Suppressor macrophage (primary cell): ENCODE data around the gene MAPK4.

Source experiments
- DNase-seq, 4 experiments: peaks; one replicate each; pipeline ENCODE4 v3.0.0-alpha.2; 2020 to 2022

The MAPK4 gene

DNA sequence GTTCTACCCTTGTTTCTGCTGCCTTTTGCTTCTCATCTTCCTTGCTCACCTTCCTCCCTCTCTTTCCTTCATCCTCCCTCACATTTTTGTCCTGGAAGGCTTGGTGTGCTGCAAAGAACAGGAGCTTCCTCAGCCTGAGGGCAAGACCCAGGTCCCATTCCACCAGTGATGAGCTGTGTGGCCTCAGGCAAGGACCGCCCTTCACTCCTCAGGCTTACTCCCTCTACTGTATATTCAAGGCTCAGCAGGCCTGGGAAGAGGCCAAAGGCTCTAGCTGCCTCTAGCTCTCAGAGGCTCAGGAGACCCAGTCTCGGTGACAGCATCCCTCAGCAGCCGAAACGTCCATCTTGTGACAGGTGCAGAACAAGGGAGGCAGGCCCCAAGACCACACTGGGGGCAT is 162.4 kb downstream of the MAPK4 start:
- no peak for DNase-seq

DNA sequence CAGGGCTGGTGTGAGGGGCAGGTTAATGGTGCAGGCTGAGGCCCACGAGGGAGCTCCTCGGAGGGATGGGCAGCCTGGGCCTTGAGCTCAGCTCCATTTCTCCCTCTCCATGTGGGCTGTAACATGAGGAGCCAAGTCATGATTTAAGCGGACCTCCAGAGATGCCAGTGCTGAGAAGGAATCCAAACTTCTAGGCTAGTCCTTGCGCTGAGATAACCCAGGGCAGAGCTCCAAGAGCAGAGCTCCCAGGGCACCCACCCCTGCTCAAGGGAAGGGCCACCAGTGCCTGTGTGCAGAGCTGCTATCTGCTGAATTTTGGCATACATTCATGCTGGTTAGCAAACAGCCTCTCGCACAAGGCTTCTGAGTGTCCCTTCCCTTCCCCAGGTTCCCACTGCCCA is 164.9 kb downstream of the MAPK4 start:
- no peak for DNase-seq

DNA sequence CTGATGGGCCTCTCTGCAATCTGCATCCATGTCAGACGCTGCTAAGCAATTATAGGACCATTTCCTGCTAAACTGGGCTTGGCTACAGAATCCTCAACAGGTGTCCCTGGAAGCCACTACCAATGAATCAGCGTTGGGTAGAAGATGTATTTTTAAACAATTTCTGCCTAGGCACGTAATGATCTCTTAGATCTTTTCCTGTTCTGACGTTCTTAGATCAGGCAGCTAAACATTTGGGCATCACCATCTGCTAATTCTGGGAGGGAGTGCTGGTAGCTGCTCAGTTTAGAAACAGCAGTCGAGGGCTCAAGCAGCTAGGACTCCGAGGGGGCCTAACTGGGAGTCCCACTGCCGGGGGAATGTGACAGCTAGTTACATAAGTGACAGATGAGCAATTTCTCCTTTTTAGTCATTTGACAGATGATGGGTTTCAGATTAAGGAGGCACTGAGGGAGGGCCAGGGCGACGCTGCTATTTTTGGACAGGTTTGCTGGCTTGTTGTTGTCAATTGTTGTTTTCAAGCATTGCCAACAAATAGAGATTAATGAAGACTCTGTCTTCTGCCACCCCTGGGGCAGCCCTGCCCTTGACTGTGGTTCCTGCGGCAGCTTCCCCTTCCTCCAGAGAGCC is 167.2 kb downstream of the MAPK4 start:
- DNase-seq: peak in 2 of 4 experiments; percentile 5 to 8

DNA sequence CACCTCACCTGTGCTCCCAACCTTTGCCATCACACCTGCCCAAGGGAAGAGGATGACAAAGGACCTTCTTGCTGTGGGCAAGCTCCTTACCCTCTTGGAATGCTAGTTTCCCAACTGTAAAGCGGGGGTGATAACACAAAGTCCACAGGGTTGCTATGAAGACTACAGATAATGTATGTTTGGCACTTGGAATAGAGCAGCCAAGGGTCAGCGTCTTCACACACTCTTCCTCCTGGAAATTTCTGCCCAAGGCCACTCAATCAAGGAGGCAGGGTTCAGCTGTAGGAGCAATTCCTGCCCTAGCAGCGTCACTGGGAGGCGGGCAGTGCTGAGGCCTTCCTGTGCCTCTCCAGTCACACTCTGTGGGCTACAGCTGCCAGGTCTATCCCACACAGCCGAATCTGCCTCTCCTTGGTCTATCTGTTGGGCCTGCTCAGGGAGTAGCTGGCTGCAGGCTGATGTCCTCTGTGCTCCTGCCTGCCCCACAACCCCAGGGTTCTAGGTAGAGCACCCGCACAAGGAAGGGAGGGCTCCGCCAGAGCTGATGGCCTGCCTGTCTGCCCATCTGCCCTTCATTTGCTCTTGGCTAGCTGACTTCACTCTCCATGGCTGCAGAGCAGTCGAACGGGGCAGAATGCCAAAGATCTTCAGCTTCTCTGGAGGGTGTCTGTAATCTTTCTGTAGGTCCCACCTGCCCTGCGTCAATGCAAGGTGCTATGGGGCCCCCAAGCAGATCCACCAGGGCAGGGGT is 168.0 kb downstream of the MAPK4 start:
- no peak for DNase-seq

DNA sequence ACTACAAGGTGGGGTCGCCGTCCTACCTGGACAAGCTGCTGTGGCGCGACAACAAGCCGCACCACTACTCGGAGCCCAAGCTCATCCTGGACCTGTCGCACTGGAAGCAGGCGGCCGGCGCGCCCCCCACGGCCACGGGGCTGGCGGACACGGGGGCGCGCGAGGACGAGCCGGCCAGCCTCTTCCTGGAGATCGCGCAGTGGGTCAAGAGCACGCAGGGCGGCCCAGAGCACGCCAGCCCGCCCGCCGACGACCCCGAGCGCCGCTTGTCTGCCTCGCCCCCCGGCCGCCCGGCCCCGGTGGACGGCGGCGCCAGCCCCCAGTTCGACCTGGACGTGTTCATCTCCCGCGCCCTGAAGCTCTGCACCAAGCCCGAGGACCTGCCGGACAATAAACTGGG is 169.5 kb downstream of the MAPK4 start:
- DNase-seq: no peak

DNA sequence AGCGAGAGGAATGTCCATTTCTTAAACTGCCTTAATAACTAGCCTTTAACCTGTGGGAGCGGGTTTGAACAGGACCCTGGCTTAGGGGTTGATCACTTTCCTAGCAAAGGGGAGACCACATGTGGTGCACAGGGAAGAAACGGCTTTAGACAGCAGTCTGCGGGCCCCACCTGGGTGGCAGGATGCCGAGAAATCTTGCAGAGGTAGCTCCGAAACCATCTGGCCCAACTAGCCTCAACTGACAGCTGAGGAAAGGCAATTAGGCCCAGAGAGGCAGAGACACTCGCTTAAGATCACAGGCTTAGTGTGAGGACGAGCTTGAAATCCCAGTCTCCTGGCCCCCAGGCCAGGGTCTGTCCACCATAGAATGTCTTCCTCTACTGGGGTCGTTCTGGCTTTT is 170.1 kb downstream of the MAPK4 start:
- DNase-seq: no peak

DNA sequence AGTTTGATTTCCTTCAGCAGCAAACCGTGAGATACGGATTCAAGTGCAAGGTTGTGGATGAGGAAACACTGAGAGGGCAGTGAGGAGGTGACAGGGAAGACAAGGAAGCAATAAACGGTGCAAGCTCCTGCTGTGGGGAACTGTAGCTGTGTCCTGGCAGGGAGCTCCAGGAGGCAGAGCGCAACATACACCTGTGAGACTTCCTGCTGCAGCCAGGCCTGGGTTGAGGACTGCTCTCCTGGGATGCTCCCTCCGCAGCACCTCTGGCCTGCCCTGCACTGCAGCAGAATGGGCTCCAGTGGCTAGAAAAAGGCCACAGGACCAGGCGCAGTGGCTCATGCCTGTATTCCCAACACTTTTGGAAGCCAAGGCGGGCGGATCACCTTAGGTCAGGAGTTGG is 174.5 kb downstream of the MAPK4 start:
- DNase-seq: no peak

DNA sequence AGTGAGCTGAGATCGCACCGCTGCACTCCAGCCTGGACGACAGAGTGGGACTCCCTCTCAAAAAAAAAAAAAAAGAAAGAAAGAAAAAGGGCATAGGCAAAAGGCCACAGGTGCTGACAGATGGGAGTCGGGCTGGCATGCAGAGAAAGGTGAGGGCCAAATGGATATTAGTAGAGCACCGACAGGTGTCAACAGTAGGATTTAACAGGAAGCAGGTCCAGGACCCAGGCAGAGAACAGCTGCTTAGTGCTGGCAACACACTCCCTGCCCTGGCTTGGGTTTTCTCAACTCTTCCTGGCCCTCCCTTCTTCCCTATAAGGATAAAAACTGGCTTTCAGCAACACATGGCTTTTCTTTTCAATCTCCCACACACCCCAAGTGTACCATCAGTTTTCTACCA is 175.0 kb downstream of the MAPK4 start:
- no peak for DNase-seq

DNA sequence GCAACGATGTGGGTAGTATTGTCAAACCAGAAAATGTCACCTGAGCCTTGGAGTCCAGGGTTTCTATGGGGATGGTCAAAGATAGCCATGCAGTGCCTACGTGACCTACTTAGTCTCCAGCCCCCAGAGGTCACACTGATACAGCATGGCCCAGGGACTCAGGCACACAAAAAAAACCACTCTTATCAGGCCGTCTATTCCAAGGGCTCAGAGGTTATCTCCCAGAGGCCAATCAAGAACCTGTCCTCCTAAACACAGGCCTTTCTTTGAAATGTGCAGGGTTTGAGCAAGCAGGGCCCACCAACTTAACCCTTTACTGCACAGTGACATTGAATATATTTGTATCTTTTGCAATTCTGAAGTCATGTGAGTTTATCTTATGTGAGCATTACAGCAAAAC is 177.2 kb downstream of the MAPK4 start:
- DNase-seq: no peak

DNA sequence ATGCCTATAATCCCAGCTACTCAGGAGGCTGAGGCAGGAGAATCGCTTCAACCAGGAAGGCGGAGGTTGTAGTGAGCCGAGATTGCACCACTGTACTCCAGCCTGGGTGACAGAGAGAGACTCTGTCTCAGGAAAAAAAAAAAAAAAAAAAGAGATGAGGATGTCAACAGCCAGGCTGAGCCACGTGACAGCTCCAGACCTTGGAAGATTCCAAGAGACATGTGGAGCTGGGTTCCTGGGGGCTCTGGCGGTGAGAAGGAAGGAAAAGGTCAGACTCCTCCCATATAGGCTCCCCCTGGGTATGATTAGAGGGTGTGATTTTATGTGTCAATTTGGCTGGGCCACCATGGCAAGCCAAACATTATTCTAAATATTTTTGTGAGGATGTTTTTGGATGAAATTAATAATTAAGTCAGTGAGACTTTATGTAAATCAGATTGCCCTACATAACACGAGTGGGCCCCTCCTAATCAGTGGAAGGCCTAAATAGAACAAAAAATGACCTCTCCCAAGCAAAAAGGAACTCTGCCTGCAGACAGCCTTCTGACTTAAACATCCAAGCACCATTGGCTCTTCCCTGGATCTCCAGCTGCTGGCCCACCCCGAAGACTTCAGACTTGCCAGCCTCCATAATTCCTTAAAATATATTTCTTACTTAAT is 178.3 kb downstream of the MAPK4 start:
- DNase-seq: no peak

DNA sequence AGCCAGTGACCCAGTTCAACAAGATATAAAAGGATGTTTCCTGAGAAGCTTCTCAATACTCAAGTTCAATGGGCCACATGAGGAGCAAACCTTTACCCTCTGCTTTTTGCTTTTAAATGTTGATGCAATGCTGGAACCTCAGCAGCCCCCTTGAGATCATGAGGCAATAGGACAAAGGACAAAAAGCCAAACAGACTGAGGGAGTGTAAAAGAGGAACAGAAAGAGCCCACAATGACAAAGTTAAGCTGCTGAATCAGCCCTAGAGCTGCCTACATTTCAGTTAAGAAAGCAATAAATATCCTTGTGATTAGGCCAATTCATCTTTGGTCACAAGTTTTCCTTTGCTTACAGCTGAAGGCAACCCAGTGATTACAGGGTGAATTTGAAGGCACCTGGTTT is 183.1 kb downstream of the MAPK4 start:
- peak; percentile 26 to 69 (median 52) for DNase-seq

DNA sequence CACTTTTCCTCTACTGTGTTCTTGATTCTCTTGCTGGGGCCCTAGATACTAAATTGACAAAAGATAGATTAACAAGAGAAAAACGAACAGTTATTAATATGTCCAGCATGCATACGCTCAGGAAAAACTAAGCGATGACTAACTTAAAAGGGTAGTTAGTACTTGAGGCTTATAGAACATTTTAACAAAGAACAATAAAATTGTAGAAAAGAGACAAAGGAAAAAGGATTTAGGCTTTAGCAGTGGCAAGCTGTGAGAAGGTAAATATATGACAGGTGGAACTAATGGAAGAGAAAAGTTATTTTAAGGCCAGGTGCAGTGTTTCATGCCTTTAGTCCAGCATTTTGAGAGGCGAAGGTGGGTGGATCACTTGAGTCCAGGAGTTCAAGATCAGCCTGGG is 184.4 kb downstream of the MAPK4 start:
- DNase-seq: no peak

DNA sequence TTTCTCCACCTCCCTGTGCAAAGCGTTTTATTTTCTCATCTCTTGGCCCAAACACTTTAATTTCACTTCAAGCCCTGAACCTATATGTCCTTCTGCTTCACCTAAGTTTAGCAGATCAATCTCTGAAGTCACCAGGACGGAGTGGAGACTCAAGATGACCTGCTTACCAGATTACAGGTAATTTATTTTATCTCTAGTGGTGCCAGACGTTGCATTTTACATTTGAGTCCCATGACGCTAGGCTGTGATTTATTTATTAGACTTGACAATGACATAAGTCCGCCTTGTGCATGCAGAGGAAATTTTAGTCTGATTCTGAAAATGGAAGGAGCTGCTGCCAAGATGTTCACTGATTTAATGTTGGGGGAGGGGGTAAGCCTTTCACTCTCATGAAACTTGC is 186.1 kb downstream of the MAPK4 start:
- no peak for DNase-seq

DNA sequence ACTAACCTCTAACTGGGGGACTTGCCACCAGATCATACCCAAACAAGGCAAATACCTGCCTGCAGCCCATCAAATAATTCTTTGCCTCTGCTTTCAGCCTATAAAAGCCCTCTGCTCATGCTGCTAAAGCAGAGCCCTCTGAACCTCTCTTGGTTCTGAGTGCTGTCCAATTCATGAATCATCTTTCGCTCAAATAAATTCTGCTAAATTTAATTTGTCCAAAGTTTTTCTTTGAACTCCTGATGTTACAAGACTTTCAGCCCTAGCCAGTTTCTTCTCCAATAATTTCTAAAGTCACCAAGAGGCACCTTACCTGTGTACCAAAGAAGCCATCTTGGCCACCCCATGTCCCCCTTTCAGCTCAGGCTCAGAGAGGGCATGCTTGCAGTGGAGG is 188.0 kb downstream of the MAPK4 start:
- DNase-seq: no peak

DNA sequence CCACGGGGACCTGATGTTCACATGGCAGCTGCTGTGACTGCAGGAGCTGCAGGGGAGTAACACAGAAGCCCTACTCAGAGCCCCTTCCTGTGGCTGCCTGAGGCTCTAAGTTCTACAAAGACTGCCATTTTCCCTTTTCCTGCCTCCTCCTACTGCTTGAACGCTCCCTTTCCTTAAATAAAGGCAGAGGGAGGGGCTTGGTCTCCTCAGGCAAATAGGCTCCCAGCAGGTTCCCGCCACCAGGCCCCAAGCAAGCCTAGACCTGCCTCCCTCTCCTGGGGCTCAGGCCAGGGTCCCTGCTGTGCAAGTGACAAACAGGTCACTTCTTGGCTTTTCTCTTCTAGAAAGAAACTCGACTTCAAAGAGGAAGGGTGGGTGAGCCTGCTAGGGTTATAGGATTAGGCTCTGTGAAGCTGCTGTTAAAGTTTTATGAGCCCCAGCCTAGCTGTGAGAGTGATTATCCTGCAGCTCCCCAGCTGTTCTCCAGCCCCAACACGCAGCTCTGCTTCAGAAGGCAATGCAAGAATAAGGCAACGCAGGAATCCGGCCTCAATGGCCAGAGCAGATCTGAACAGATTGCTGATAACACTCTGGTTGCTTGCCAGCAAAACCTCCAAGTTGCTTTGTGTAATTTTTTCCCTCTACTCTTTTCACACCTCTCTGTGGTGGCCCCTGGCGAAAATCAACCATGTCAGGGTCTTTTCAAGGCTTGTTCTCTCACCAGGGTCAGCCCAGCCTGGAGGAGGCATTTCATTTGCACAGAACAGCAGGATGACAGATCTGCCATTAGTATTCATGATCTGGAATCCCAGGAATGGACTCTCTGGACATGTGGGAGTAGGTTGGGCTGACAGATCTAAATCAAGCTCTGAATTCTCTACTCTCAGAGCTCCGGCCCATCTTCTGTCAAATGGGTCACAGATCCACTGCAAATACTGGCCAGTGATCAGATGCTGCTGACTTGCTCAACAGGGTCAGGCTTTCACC is 188.6 kb downstream of the MAPK4 start:
- DNase-seq: no peak

DNA sequence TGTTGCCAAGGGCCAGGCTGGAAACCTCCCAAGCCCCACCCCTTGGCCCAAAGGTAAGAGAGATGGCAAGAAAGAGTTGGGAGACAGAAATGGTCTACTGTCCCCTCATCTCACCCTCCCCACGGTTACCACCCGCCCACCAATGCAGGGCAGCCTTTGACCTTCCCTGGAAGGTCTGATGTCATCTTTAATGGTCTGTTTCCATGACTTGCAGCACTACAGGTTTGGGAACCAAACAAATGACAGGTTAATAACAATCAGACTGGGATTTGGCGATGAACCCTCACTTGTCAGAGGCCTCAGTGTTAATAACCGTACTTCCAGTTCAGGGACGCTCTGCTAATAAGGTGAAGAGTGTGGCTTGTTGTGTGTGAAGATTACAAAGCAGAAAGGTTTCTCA is 189.5 kb downstream of the MAPK4 start:
- DNase-seq: no peak

DNA sequence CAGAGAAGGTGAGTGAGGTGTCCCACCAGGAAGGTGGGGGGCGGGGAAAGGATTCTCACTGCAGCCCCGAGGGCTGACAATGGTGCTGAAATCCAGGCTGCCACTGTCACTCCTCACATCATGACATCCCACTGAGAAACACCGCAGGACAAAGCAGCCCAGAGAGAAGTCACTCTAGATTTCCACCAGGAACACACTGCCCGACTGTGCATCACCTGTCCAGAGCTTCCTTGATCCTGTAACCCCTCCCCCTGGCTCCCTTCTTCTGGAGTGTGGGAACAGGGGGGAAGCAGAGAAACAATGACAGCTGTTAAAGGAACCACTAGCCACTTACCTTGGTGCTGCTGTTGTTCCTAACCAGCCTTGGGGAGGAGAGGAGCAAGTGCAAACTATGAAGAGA is 190.1 kb downstream of the MAPK4 start:
- no peak for DNase-seq

DNA sequence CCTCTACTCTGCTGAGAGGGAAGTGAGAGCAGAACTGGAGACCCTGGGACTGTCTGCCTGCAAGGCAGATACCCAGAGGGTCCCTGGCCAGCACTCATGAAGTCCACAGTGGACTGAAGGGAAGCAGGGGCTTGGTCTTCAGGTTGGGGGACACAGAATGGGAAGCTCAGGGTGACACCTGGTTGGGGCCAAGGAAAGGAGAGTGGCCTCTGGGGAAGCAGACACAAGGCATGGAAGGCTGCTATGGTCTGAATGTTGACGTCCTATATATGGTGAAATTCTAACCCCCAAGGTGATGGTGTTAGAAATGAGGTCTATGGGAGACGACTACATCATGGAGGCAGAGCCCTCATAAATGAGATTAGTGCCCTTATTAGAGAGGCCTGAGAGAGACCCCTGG is 190.7 kb downstream of the MAPK4 start:
- DNase-seq: no peak

DNA sequence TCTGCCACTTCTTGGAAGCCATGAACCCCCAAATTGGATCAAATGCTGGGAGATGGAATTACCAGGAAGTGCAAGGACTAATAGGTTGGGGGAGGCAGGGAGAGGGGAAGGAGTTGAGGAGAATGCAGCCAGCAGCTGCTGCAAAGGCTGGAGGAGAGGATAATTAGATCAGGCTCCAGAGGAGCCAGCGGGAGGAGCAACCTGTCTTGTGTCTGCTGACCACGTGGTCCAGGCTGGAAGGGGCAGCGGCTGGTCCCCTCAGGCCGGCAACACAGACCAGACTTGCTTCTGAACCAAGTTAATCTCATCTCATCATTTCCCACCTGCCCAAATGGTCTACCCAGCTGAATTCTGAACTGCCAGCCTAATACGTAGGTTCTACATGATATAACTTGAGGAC is 191.6 kb downstream of the MAPK4 start:
- DNase-seq: no peak

DNA sequence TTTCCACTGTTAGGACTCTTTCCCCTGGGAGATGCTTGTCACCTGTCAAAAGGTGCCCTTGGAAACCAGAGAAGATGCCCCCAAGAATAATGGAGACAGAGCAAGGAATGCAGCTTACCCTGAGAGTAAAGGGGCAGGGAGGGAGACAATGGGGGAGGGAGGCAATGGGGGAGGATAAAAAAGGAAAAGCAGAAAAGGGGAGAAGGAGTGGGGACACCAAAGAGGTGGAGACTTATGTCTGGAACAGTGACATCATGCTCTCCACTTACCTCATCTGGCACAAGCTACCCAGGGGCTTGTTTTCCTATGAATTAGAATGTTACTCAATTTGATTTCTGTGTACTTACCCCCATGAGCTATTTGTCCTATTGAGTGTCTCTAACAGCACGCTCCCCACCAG is 192.1 kb downstream of the MAPK4 start:
- no peak for DNase-seq

DNA sequence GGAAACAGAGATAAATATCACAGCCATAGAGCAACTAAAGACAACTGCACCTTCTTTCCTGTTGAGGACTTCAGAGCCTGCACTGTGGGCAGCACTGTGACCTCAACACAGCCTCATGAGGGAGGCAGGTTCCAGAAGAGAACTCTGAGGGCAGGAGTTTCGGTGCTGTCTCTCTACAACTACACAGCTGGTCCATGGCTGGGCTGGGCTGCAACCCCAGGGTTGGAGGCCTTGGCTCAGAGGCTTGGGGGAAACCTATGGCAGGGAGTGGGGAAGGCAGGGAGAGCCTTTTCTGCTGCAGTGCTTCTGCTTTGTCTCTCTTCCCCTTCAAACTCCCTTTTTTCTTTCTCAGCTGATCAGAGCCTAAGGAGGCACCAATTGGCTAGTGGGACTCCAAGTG is 193.4 kb downstream of the MAPK4 start:
- no peak for DNase-seq

DNA sequence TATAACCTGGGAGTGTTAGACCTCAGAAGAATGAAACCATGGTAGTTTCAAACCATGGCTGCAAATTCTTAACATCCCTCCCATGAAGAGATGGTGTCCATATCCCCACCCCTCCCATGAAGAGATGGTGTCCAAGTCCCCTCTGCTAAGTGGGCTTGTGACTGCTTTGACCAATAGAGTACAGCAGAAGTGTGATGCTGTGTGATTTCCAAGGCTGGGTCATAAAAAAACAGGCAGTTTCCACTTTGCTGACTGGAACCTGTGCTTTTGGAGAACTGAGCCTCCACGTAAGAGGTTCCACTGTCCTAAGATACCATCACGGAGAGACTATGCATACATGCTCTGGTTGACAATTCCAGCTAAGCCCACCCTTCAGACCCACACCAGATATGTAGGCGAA is 194.4 kb downstream of the MAPK4 start:
- DNase-seq: no peak

DNA sequence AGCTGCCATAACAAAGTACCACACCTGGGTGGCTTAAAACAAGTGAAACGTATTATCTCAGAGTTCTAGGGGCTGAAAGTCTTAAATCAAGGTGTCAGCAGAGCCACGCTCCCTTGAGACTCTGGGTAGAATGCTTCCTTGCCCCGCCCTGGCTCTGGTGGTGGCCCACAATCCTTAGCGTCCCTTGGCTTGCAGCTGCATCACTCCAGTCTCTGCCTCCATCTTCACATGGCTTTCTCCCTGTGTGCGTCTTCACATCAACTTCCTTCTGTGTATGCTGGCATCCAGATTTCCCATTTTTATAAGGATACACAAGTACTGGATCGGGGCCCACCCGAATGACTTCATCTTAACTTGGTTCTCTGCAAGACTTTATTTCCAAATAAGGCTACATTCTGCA is 197.5 kb downstream of the MAPK4 start:
- no peak for DNase-seq
